ENCODE results near the gene PXDC1. TPM values are rescaled to one million over a fixed set of nuclear protein-coding genes. Genes with fewer than 3 reads are reported as not detected.

The PXDC1 gene
- total and polyA plus RNA-seq, 5 experiments from 2014 or later = 0.16 to 0.18 TPM; not detected in 3

GRCh38 chr6:3738381-3739131, 13.0 kb downstream of the PXDC1 start:
- no peaks in the 10 kb centered on the region for H3K36me3 Mint-ChIP-seq
- peaks cover 8 to 27% (median 20%) of the 10 kb centered on the region in 5 donors for H3K27me3 Mint-ChIP-seq
- DNase-seq (no peak), ATAC-seq (no peak)
- H3K4me3 Mint-ChIP-seq = no peak overlapping the region
- POLR2A ChIA-PET = no interaction called here
- H3K9me3 Mint-ChIP-seq = peaks cover 0 to 2% (median 0%) of the 10 kb centered on the region in 9 donors
- H3K27ac Mint-ChIP-seq = no peak overlapping the region
- peaks cover 1 to 14% (median 11%) of the 10 kb centered on the region in 4 donors for H3K4me1 Mint-ChIP-seq

- Mint-ChIP-seq H3K4me1 (peaks cover 0 to 8% (median 6%) of the 10 kb centered on the region in 4 donors), H3K27me3 (peaks cover 8 to 31% (median 22%) of the 10 kb centered on the region in 5 donors), H3K9me3 (peaks cover 0 to 2% (median 0%) of the 10 kb centered on the region in 9 donors), H3K4me3 (no peak overlapping the region), H3K36me3 (no peaks in the 10 kb centered on the region), H3K27ac (peak overlapping the region in 1 of 10 donors; percentile 29)
- DNase-seq (no peak), ATAC-seq (no peak)
- POLR2A ChIA-PET = no interaction called here
Measured at GRCh38 chr6:3737831-3738210, 13.7 kb downstream of the PXDC1 start.

- H3K9me3 Mint-ChIP-seq = peaks cover 0 to 2% (median 0%) of the 10 kb centered on the region in 9 donors
- POLR2A ChIA-PET = no interaction called here
- no peaks in the 10 kb centered on the region for H3K36me3 Mint-ChIP-seq
- peak overlapping the region in 1 of 10 donors; percentile 29 for H3K27ac Mint-ChIP-seq
- peaks cover 3 to 6% (median 4%) of the 10 kb centered on the region in 4 donors for H3K4me1 Mint-ChIP-seq
- no peak overlapping the region for H3K4me3 Mint-ChIP-seq
- peaks cover 11 to 34% (median 27%) of the 10 kb centered on the region in 5 donors for H3K27me3 Mint-ChIP-seq
- DNase-seq (no peak), ATAC-seq (no peak)
Measured at GRCh38 chr6:3737149-3737830, 14.2 kb downstream of the PXDC1 start.

- Mint-ChIP-seq H3K36me3 (no peaks in the 10 kb centered on the region), H3K9me3 (peaks cover 0 to 2% (median 0%) of the 10 kb centered on the region in 9 donors), H3K27me3 (peaks cover 8 to 34% (median 19%) of the 10 kb centered on the region in 5 donors), H3K4me1 (peaks cover 2 to 7% (median 2%) of the 10 kb centered on the region in 4 donors), H3K27ac (no peak overlapping the region), H3K4me3 (no peak overlapping the region)
- POLR2A ChIA-PET = no interaction called here
- DNase-seq (no peak), ATAC-seq (no peak)
Measured at GRCh38 chr6:3735029-3735605, 16.4 kb downstream of the PXDC1 start.

- Mint-ChIP-seq H3K4me3 (no peak overlapping the region), H3K27ac (no peak overlapping the region), H3K4me1 (peaks cover 2 to 7% (median 2%) of the 10 kb centered on the region in 4 donors), H3K36me3 (no peaks in the 10 kb centered on the region), H3K27me3 (peaks cover 8 to 34% (median 19%) of the 10 kb centered on the region in 5 donors), H3K9me3 (peaks cover 0 to 2% (median 0%) of the 10 kb centered on the region in 9 donors)
- no peak for ATAC-seq
- POLR2A ChIA-PET = no interaction called here
- DNase-seq = no peak
Measured at GRCh38 chr6:3734023-3734422, 17.5 kb downstream of the PXDC1 start.

DNA sequence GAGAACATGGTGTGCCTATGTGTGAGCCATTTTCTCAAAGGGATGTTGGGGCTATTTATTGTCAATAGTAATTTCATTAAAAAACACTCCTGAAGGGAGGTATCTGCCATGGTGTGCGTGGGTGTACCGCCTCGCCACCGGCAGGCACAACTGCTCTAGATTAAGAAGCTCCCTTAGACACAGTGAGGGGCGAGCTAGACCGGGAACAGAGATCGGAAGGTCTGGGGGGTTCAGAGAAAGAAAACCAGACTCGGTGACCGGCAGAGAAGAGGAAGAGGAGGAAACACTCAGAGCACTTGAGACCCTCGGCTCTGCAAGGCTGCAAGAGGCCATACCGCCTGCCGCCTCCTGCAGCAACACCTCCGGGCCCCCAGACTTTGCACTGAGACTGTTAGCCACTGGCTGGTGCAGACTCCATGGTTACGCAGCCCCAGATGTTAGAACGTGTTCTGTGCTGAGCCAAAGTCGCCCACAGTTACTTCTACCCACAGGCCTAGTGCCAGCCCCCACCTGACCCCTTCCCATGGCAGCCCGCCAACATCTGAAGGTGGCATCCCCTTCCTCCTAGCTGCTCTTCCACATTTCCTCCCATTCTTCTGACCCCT, 18.1 kb downstream of the PXDC1 start:
- DNase-seq = no peak
- POLR2A ChIA-PET = interaction anchor here (1.6 kb wide), 1 partner anchor 454 kb away, joined by 10 read pairs; no protein-coding TSS in a partner anchor
- Mint-ChIP-seq H3K9me3 (peaks cover 0 to 2% (median 0%) of the 10 kb centered on the region in 9 donors), H3K4me1 (peaks cover 2 to 7% (median 2%) of the 10 kb centered on the region in 4 donors), H3K36me3 (no peaks in the 10 kb centered on the region), H3K4me3 (no peak overlapping the region), H3K27ac (peak overlapping the region in 1 of 10 donors; percentile 49), H3K27me3 (peaks cover 8 to 38% (median 19%) of the 10 kb centered on the region in 5 donors)
- no peak for ATAC-seq

DNA sequence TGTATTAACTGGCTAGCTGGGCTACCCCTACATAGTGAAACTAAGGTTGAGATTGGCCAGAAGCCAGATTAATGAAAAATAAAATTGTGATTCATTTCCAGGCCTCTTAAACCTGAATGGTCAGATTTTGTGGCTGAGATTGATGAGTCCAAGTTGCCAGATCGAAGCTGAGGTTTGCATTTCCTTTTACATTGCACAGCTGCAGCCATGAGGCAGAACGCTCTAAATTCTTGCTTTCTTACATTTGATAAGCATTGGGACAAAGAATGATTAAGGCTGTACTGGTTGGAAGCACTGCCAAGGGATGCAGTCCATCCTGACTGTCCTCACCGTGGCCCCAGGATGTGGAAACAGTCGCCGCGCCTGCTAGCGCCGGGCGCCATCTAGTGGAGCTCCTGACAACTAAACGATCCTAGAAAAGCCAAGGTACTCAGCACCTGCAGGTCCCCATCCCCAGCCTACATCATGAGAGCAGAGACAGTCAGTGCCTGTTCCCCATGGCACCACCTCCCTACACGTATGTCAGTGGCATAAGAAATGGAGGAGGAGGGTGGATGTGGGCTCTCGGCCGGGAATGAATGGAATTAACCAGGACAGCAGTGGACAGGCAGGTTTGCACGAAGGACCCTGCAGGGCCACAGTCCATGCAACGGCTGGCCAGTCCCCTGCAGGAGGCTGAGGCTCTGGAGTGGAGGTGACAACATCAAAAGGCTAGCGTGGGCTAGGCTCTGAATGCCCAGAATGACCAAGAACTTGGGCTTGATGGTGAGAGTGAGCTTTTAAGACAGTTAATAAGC, 19.0 kb downstream of the PXDC1 start:
- Mint-ChIP-seq H3K4me1 (peaks cover 2 to 7% (median 2%) of the 10 kb centered on the region in 4 donors), H3K4me3 (no peak overlapping the region), H3K27me3 (peaks cover 8 to 33% (median 19%) of the 10 kb centered on the region in 5 donors), H3K9me3 (peaks cover 0 to 2% (median 0%) of the 10 kb centered on the region in 9 donors), H3K36me3 (no peaks in the 10 kb centered on the region), H3K27ac (peak overlapping the region in 3 of 10 donors; percentile 26 to 83 (median 37))
- DNase-seq (peak; percentile 42 to 76 (median 62)), ATAC-seq (peak; percentile 69 to 84)
- POLR2A ChIA-PET = interaction anchor here (1.3 to 1.6 kb wide), 2 partner anchors 451 to 453 kb away, joined by 3 to 10 read pairs; no protein-coding TSS in a partner anchor

DNA sequence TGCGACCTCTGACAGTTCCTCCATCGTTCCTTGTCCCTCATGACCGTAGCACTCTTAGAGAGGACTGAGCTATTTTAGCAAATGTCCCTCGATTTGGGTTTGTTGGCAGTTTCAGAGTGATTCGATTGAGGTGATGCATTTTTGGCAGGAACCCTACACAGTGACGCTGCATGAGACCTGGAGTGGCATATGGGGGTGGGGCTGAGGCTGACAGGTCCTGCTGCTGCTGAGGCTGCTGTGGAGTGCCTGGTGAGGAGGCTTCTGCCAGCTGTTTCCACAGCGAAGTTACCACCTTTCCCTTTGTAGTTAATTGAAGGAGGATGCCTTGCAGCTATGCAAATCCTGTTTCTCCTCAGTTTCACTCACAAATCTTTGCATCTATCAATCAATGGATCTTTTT, 19.8 kb downstream of the PXDC1 start:
- DNase-seq = no peak
- Mint-ChIP-seq H3K4me3 (no peak overlapping the region), H3K9me3 (peaks cover 0 to 2% (median 0%) of the 10 kb centered on the region in 9 donors), H3K4me1 (peaks cover 2 to 7% (median 2%) of the 10 kb centered on the region in 4 donors), H3K36me3 (no peaks in the 10 kb centered on the region), H3K27me3 (peaks cover 8 to 33% (median 19%) of the 10 kb centered on the region in 5 donors), H3K27ac (no peak overlapping the region)
- no peak for ATAC-seq
- POLR2A ChIA-PET = interaction anchor here (1.1 to 1.6 kb wide), 3 partner anchors 33 to 452 kb away, joined by 3 to 10 read pairs (median 3); no protein-coding TSS in a partner anchor

GRCh38 chr6:3729603-3730344, 21.7 kb downstream of the PXDC1 start:
- POLR2A ChIA-PET = interaction anchor here (0.9 kb wide), 1 partner anchor 248 kb away, joined by 5 read pairs; no protein-coding TSS in a partner anchor
- DNase-seq (no peak), ATAC-seq (no peak)
- H3K9me3 Mint-ChIP-seq = no peaks in the 10 kb centered on the region
- H3K27ac Mint-ChIP-seq = no peak overlapping the region
- H3K4me3 Mint-ChIP-seq = no peak overlapping the region
- H3K4me1 Mint-ChIP-seq = peaks cover 2 to 7% (median 2%) of the 10 kb centered on the region in 4 donors
- peaks cover 3 to 23% (median 19%) of the 10 kb centered on the region in 5 donors for H3K27me3 Mint-ChIP-seq
- no peaks in the 10 kb centered on the region for H3K36me3 Mint-ChIP-seq

DNA sequence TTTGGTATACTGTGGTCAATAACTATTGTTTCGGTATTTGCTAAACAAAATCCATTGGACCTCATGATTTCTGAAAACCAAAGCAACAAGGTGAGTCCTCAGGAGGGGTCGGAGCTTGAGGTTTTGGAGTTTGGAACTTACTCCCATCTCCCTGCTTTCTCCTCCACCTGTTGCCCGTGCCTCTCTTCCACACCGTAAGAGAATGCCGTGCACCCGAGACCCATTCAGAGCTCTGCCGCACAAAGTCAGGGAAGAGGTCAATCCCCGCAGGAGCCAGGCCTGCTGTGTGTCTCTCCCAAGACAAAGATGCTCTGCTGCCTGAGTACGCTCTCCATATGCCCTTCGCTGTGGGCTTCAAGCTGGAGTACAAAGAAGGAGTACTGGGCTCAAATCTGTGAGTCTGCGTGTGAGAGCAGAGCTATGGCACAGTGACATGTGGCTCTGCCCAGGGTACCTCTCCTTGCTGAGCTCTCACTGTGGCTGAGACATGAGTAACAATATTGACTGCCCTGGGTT, 23.9 kb downstream of the PXDC1 start:
- peaks cover 2 to 11% (median 2%) of the 10 kb centered on the region in 4 donors for H3K4me1 Mint-ChIP-seq
- POLR2A ChIA-PET = no interaction called here
- H3K27me3 Mint-ChIP-seq = peaks cover 3 to 12% (median 5%) of the 10 kb centered on the region in 5 donors
- no peak overlapping the region for H3K4me3 Mint-ChIP-seq
- ATAC-seq (no peak), DNase-seq (no peak)
- no peaks in the 10 kb centered on the region for H3K36me3 Mint-ChIP-seq
- H3K27ac Mint-ChIP-seq = peak overlapping the region in 2 of 10 donors; percentile 65 to 85
- no peaks in the 10 kb centered on the region for H3K9me3 Mint-ChIP-seq

GRCh38 chr6:3727036-3727435, 24.5 kb downstream of the PXDC1 start:
- H3K27ac Mint-ChIP-seq = peak overlapping the region in 1 of 10 donors; percentile 85
- no peaks in the 10 kb centered on the region for H3K9me3 Mint-ChIP-seq
- H3K36me3 Mint-ChIP-seq = no peaks in the 10 kb centered on the region
- ATAC-seq = no peak
- peaks cover 0 to 6% (median 2%) of the 10 kb centered on the region in 5 donors for H3K27me3 Mint-ChIP-seq
- POLR2A ChIA-PET = no interaction called here
- H3K4me3 Mint-ChIP-seq = no peak overlapping the region
- H3K4me1 Mint-ChIP-seq = peaks cover 0 to 13% (median 1%) of the 10 kb centered on the region in 4 donors
- DNase-seq = no peak

Measured in naive thymus-derived CD8-positive, alpha-beta T cell (primary cell).